Measurements from ENCODE around the gene POLG. TPM values are rescaled to one million over a fixed set of nuclear protein-coding genes. Genes with fewer than 3 reads are reported as not detected.

The POLG gene
- total and polyA plus RNA-seq, 5 experiments from 2014 or later = 29.9 to 130 (median 54.5) TPM

GRCh38 chr15:89341316-89342005 is 6.8 kb upstream of the POLG start:
- Mint-ChIP-seq H3K27ac (no peak overlapping the region), H3K4me1 (no peaks in the 10 kb centered on the region), H3K9me3 (peaks cover 0 to 1% (median 0%) of the 10 kb centered on the region in 9 donors), H3K4me3 (no peak overlapping the region), H3K36me3 (no peaks in the 10 kb centered on the region), H3K27me3 (peaks cover 3 to 7% (median 4%) of the 10 kb centered on the region in 5 donors)
- POLR2A ChIA-PET = no interaction called here
- DNase-seq (no peak), ATAC-seq (no peak)

DNA sequence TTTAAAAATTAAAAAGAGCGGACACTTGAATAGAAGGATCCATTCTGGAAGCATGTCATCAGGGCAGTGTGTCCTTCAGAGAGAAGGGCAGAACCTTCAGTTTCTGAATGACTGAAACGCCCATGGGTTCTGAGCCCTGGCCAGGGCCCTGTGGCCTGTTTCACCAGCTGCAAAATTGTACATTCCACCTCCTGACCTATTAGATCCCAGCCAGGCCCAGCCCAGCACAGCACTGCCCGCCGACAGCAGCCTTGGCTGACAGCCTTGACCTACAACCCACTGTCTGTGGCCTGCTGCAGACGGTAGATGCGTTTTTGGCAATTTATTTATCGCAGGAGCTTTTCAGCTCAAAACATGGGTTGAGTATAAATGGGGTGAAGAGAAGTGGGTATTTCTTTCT is 5.9 kb upstream of the POLG start:
- Mint-ChIP-seq H3K4me3 (no peak overlapping the region), H3K27me3 (peaks cover 3 to 7% (median 4%) of the 10 kb centered on the region in 5 donors), H3K4me1 (peaks cover under 1 to 6% (median 3%) of the 10 kb centered on the region in 4 donors), H3K27ac (no peak overlapping the region), H3K36me3 (no peaks in the 10 kb centered on the region), H3K9me3 (peaks cover 0 to 1% (median 0%) of the 10 kb centered on the region in 9 donors)
- DNase-seq (no peak), ATAC-seq (no peak)
- POLR2A ChIA-PET = no interaction called here

DNA sequence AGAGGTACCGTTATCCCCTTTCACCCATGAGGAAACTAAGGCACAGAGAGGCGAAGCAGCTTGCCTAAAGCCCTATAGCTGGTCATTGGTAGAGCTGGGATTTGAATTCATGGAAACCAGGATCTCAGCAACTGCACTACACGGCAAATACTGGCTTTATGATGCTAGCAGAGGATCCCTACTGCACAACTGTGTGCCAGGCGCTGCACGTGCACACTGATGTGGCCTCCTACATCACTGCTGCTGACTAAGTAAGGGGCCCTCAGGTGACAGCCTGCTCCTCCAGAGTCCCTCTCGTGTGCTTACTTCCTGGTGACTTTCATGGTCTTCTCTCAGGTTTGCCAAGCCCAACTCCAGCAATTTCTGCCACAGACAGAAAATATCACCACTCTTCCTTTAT is 3.4 kb upstream of the POLG start:
- DNase-seq (no peak), ATAC-seq (no peak)
- Mint-ChIP-seq H3K4me1 (peaks cover 8 to 19% (median 14%) of the 10 kb centered on the region in 4 donors), H3K27me3 (peaks cover 0 to 7% (median 1%) of the 10 kb centered on the region in 5 donors), H3K9me3 (peaks cover 0 to 5% (median 0%) of the 10 kb centered on the region in 9 donors), H3K27ac (peak overlapping the region in 1 of 10 donors; percentile 26), H3K4me3 (no peak overlapping the region), H3K36me3 (peaks cover 0 to 5% (median 5%) of the 10 kb centered on the region in 3 donors)
- POLR2A ChIA-PET = no interaction called here

DNA sequence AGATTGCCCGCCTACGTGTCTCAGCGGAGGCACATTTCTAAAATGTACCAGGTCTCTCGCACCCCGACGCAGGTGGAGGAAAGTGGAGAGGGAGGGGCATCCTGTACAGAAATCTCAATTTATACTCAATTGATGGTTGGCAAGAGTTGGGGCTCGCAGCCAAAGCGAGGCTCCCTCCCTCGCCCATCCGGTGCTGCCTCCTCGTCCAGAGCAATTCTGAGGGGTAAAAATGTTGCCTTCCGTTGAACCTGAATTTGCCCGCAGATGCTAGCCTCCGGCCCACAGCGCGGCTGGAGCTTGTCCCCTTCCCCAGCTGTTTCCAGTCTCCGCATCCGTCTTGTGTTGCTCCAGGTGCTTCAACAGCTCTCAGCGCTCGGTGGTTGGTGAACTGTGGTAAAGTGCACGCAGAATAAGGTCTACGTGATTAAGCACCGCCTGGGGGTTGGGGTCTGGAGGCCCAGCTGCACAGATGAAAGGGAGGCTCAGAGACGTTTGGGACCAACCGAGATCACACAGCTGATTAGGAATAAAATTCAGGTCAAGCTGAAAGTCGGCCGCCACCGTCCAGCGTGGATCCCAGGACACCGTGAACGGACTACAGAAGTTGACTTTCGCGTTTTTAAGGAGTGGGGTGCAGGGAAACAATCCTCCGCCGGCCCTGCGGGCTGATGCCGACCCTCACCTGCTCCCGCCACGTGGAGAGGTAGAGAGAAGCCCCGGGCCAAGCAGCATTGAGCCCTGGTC is 846 bp upstream of the POLG start:
- H3K27ac Mint-ChIP-seq = peak overlapping the region; percentile 87 to 100 (median 94)
- H3K4me1 Mint-ChIP-seq = peaks cover 19 to 43% (median 38%) of the 10 kb centered on the region in 4 donors
- H3K9me3 Mint-ChIP-seq = peaks cover 0 to 5% (median 0%) of the 10 kb centered on the region in 9 donors
- peak; percentile 7 to 31 for ATAC-seq
- H3K27me3 Mint-ChIP-seq = peaks cover 0 to 7% (median 1%) of the 10 kb centered on the region in 5 donors
- DNase-seq = peak in 7 of 10 donors; percentile 18 to 73 (median 40)
- POLR2A ChIA-PET = interaction anchor here (1.0 to 1.6 kb wide), 8 partner anchors 8 to 868 kb away, joined by 3 to 8 read pairs (median 6); partner anchors contain the start of genes FANCI, MRPL46 and MRPS11
- H3K4me3 Mint-ChIP-seq = peak overlapping the region; percentile 88 to 97 (median 93)
- peaks cover 0 to 29% (median 10%) of the 10 kb centered on the region in 3 donors for H3K36me3 Mint-ChIP-seq

GRCh38 chr15:89333959-89334509 is 590 bp downstream of the POLG start:
- H3K4me3 Mint-ChIP-seq = peak overlapping the region; percentile 75 to 88 (median 81)

DNA sequence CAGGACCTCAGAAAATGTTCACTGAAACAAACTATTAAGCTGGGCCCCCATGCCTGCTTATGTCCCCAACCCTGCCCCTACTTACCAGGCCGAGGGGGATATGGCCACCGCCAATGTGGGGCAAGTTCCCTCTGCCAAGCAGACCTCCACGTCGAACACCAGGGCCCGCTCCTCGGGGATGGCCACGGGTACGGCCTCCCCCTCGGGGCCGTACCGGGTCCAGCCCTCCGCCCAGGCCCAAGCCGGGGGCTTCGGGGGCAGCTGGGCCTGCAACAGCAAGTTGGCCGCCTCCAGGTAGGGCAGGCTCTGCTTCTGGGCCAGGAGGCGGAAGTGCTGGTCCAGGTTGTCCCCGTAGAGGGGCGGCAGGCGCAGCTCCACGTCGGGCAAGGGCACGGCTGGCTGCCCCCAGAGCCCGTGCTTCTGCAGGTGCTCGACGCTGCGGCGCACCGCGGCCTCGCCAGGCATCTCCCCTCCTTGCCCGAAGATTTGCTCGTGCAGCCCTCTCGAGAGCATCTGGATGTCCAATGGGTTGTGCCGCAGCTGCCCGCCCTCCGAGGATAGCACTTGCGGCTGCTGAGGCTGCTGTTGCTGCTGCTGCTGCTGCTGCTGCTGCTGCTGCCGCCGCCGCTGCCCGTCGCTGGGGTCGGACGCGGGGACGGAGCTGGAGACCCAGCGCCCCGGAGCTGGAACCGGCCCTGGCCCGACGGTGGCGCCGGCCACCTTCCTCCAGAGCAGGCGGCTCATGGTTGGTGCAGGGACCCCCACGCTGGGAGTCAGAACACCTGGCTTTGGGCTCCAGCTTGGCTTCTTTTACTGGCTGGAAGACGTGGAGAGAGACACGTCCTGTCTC is 1.4 kb downstream of the POLG start:
- ATAC-seq = no peak
- Mint-ChIP-seq H3K36me3 (peaks cover 0 to 52% (median 11%) of the 10 kb centered on the region in 3 donors), H3K4me3 (peak overlapping the region; percentile 75 to 88 (median 82)), H3K9me3 (peaks cover 0 to 5% (median 0%) of the 10 kb centered on the region in 9 donors), H3K4me1 (peaks cover 28 to 64% (median 56%) of the 10 kb centered on the region in 4 donors), H3K27me3 (peaks cover 0 to 7% (median 1%) of the 10 kb centered on the region in 5 donors), H3K27ac (peak overlapping the region in 9 of 10 donors; percentile 60 to 87 (median 73))
- no peak for DNase-seq
- POLR2A ChIA-PET = interaction anchor here (0.5 to 1.3 kb wide), 8 partner anchors 8 to 432 kb away, joined by 3 to 4 read pairs (median 3); partner anchors contain the start of gene FANCI

More at GRCh38 chr15:89333959-89334509, 590 bp downstream of the POLG start:
- Mint-ChIP-seq H3K9me3 (peaks cover 0 to 5% (median 0%) of the 10 kb centered on the region in 9 donors), H3K27me3 (peaks cover 0 to 7% (median 1%) of the 10 kb centered on the region in 5 donors), H3K36me3 (peaks cover 0 to 44% (median 11%) of the 10 kb centered on the region in 3 donors), H3K27ac (peak overlapping the region in 8 of 10 donors; percentile 60 to 100 (median 74)), H3K4me1 (peaks cover 28 to 57% (median 53%) of the 10 kb centered on the region in 4 donors)
- POLR2A ChIA-PET = interaction anchor here (0.8 to 1.5 kb wide), 9 partner anchors 9 to 867 kb away, joined by 3 to 8 read pairs (median 3); partner anchors contain the start of genes MRPL46 and MRPS11
- ATAC-seq (no peak), DNase-seq (no peak)

- Mint-ChIP-seq H3K36me3 (peaks cover 0 to 60% (median 11%) of the 10 kb centered on the region in 3 donors), H3K9me3 (peaks cover 0 to 5% (median 0%) of the 10 kb centered on the region in 9 donors), H3K27ac (peak overlapping the region in 9 of 10 donors; percentile 57 to 87 (median 75)), H3K4me1 (peaks cover 28 to 69% (median 62%) of the 10 kb centered on the region in 4 donors), H3K4me3 (peak overlapping the region; percentile 61 to 86 (median 78)), H3K27me3 (peaks cover 0 to 7% (median 1%) of the 10 kb centered on the region in 5 donors)
- ATAC-seq (no peak), DNase-seq (peak in 2 of 10 donors; percentile 25 to 27)
- POLR2A ChIA-PET = no interaction called here
These were observed 2.2 kb downstream of the POLG start for GRCh38 chr15:89332446-89332845.

GRCh38 chr15:89330881-89331595 is 3.6 kb downstream of the POLG start:
- no peak for ATAC-seq
- Mint-ChIP-seq H3K27me3 (peaks cover 0 to 7% (median 1%) of the 10 kb centered on the region in 5 donors), H3K9me3 (peaks cover 0 to 5% (median 0%) of the 10 kb centered on the region in 9 donors), H3K36me3 (peaks cover 0 to 74% (median 15%) of the 10 kb centered on the region in 3 donors), H3K4me1 (peaks cover 31 to 71% (median 67%) of the 10 kb centered on the region in 4 donors), H3K27ac (peak overlapping the region in 8 of 10 donors; percentile 54 to 90 (median 80)), H3K4me3 (peak overlapping the region; percentile 16 to 84 (median 76))
- POLR2A ChIA-PET = no interaction called here
- DNase-seq = no peak

DNA sequence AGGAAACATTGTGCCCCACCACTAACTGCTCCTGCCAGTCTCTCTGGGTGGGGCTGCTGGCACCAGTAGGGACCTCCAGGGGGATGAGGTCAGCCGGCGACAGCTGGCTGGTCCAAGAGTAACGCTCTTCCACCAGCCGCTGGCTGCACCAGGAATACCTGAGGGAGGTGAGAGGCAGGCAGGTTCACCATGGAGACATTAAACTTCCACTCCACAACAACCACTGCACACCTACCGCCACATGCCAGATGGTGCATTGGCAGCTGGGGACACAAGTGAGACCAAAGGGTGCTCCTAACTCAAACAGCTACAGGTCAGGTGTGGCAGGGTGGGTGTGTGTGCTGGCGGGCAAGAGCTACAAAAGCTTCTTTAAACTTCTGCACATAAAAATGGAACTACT is 4.5 kb downstream of the POLG start:
- Mint-ChIP-seq H3K27ac (peak overlapping the region; percentile 28 to 92 (median 84)), H3K36me3 (peaks cover 0 to 82% (median 14%) of the 10 kb centered on the region in 3 donors), H3K4me3 (peak overlapping the region; percentile 55 to 86 (median 80)), H3K9me3 (peaks cover 0 to 5% (median 0%) of the 10 kb centered on the region in 9 donors), H3K27me3 (peaks cover 0 to 4% (median 1%) of the 10 kb centered on the region in 5 donors), H3K4me1 (peaks cover 27 to 62% (median 60%) of the 10 kb centered on the region in 4 donors)
- ATAC-seq (no peak), DNase-seq (no peak)
- POLR2A ChIA-PET = interaction anchor here (0.5 kb wide), 1 partner anchor 1981 kb away, joined by 3 read pairs; no protein-coding TSS in a partner anchor

- peak overlapping the region; percentile 54 to 92 (median 81) for H3K27ac Mint-ChIP-seq
- H3K36me3 Mint-ChIP-seq = peaks cover 0 to 84% (median 14%) of the 10 kb centered on the region in 3 donors
- no peaks in the 10 kb centered on the region for H3K9me3 Mint-ChIP-seq
- ATAC-seq = peak; percentile 24 to 31
- peaks cover 23 to 60% (median 55%) of the 10 kb centered on the region in 4 donors for H3K4me1 Mint-ChIP-seq
- POLR2A ChIA-PET = interaction anchor here (0.5 to 1.0 kb wide), 2 partner anchors 13 to 1982 kb away, joined by 3 read pairs; no protein-coding TSS in a partner anchor
- peak in 4 of 10 donors; percentile 14 to 44 (median 38) for DNase-seq
- peak overlapping the region; percentile 55 to 86 (median 80) for H3K4me3 Mint-ChIP-seq
- H3K27me3 Mint-ChIP-seq = no peaks in the 10 kb centered on the region
These were observed 5.1 kb downstream of the POLG start for GRCh38 chr15:89329329-89330084.

Measured in naive thymus-derived CD8-positive, alpha-beta T cell (primary cell).